ENCODE data around the gene SPATA1. TPM values are rescaled to one million over a fixed set of nuclear protein-coding genes. Genes with fewer than 3 reads are reported as not detected.

SPATA1 gene
- polyA plus RNA-seq, 1 donor from 2014 or later = 0.17 TPM

- Histone ChIP-seq H3K9me3 (ENCODE audit: low read length) (no peaks in the 10 kb centered on the region), H3K4me2 (ENCODE audit: low read length) (no peak overlapping the region), H3K27ac (ENCODE audit: low read length) (no peak overlapping the region), H3K9ac (ENCODE audit: low read length) (no peak overlapping the region), H3K4me3 (ENCODE audit: low read length) (no peak overlapping the region), H4K20me1 (ENCODE audit: insufficient read depth) (no peaks in the 10 kb centered on the region), H3K27me3 (ENCODE audit: insufficient read depth, low read depth, low read length) (no peaks in the 10 kb centered on the region), H2AFZ (ENCODE audit: low read depth, low read length) (no peak overlapping the region), H3K36me3 (ENCODE audit: insufficient read depth, low read length) (no peaks in the 10 kb centered on the region), H3K79me2 (replicated peaks; ENCODE audit: insufficient read depth, low read length) (no peaks in the 10 kb centered on the region), H3K9me2 (ENCODE audit: insufficient read depth, low read length) (no peaks in the 10 kb centered on the region), H3F3A (ENCODE audit: insufficient read depth, low read length, poor library complexity, severe bottlenecking) (no peaks in the 10 kb centered on the region)
- no peak for TF ChIP-seq EP300 (conservative IDR thresholded peaks at IDR 0.05; ENCODE audit: poor library complexity, severe bottlenecking)
Observed at GRCh38 chr1:84598418-84598817, 92.2 kb downstream of the SPATA1 start.

- no peak overlapping the region for H2AFZ ChIP-seq (ENCODE audit: low read depth, low read length)
- TF ChIP-seq, protein P1, sequence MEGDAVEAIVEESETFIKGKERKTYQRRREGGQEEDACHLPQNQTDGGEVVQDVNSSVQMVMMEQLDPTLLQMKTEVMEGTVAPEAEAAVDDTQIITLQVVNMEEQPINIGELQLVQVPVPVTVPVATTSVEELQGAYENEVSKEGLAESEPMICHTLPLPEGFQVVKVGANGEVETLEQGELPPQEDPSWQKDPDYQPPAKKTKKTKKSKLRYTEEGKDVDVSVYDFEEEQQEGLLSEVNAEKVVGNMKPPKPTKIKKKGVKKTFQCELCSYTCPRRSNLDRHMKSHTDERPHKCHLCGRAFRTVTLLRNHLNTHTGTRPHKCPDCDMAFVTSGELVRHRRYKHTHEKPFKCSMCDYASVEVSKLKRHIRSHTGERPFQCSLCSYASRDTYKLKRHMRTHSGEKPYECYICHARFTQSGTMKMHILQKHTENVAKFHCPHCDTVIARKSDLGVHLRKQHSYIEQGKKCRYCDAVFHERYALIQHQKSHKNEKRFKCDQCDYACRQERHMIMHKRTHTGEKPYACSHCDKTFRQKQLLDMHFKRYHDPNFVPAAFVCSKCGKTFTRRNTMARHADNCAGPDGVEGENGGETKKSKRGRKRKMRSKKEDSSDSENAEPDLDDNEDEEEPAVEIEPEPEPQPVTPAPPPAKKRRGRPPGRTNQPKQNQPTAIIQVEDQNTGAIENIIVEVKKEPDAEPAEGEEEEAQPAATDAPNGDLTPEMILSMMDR (IDR thresholded peaks at IDR 0.05; ENCODE audit: poor library complexity, severe bottlenecking) = no peak
- TF ChIP-seq SMC3 (conservative IDR thresholded peaks at IDR 0.05; ENCODE audit: poor library complexity) = no peak
- TF ChIP-seq TAF1 (IDR thresholded peaks at IDR 0.05; ENCODE audit: low read depth) = no peak
- TF ChIP-seq POLR2AphosphoS5 (IDR thresholded peaks at IDR 0.05) = no peak
- TF ChIP-seq, protein P2, sequence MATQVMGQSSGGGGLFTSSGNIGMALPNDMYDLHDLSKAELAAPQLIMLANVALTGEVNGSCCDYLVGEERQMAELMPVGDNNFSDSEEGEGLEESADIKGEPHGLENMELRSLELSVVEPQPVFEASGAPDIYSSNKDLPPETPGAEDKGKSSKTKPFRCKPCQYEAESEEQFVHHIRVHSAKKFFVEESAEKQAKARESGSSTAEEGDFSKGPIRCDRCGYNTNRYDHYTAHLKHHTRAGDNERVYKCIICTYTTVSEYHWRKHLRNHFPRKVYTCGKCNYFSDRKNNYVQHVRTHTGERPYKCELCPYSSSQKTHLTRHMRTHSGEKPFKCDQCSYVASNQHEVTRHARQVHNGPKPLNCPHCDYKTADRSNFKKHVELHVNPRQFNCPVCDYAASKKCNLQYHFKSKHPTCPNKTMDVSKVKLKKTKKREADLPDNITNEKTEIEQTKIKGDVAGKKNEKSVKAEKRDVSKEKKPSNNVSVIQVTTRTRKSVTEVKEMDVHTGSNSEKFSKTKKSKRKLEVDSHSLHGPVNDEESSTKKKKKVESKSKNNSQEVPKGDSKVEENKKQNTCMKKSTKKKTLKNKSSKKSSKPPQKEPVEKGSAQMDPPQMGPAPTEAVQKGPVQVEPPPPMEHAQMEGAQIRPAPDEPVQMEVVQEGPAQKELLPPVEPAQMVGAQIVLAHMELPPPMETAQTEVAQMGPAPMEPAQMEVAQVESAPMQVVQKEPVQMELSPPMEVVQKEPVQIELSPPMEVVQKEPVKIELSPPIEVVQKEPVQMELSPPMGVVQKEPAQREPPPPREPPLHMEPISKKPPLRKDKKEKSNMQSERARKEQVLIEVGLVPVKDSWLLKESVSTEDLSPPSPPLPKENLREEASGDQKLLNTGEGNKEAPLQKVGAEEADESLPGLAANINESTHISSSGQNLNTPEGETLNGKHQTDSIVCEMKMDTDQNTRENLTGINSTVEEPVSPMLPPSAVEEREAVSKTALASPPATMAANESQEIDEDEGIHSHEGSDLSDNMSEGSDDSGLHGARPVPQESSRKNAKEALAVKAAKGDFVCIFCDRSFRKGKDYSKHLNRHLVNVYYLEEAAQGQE (IDR thresholded peaks at IDR 0.05; ENCODE audit: borderline replicate concordance) = no peak
- no peak for TF ChIP-seq MXI1 (conservative IDR thresholded peaks at IDR 0.05; ENCODE audit: poor library complexity, severe bottlenecking)
- no peak for TF ChIP-seq EZH2 (IDR thresholded peaks at IDR 0.05; ENCODE audit: borderline replicate concordance, insufficient read depth, low read length, poor library complexity, severe bottlenecking)
- no peak for TF ChIP-seq EP300 (conservative IDR thresholded peaks at IDR 0.05; ENCODE audit: poor library complexity, severe bottlenecking)
- TF ChIP-seq RAD21 (conservative IDR thresholded peaks at IDR 0.05) = no peak
- H3K79me2 ChIP-seq (replicated peaks; ENCODE audit: insufficient read depth, low read length) = no peaks in the 10 kb centered on the region
- H3K4me2 ChIP-seq (ENCODE audit: low read length) = no peak overlapping the region
- no peak overlapping the region for H3K9ac ChIP-seq (ENCODE audit: low read length)
- H3F3A ChIP-seq (ENCODE audit: insufficient read depth, low read length, poor library complexity, severe bottlenecking) = no peaks in the 10 kb centered on the region
- H3K9me3 ChIP-seq (ENCODE audit: low read length) = no peaks in the 10 kb centered on the region
- no peaks in the 10 kb centered on the region for H3K36me3 ChIP-seq (ENCODE audit: insufficient read depth, low read length)
- H3K27me3 ChIP-seq (ENCODE audit: insufficient read depth, low read depth, low read length) = no peaks in the 10 kb centered on the region
- H4K20me1 ChIP-seq (ENCODE audit: insufficient read depth) = no peaks in the 10 kb centered on the region
- no peaks in the 10 kb centered on the region for H3K9me2 ChIP-seq (ENCODE audit: insufficient read depth, low read length)
- no peak overlapping the region for H3K27ac ChIP-seq (ENCODE audit: low read length)
- no peak overlapping the region for H3K4me3 ChIP-seq (ENCODE audit: low read length)
Observed at GRCh38 chr1:84598846-84599741, 92.9 kb downstream of the SPATA1 start.

Measured in neural cell (in vitro differentiated cells).